ENCODE data around the gene SNTB2.

SNTB2 gene

DNA sequence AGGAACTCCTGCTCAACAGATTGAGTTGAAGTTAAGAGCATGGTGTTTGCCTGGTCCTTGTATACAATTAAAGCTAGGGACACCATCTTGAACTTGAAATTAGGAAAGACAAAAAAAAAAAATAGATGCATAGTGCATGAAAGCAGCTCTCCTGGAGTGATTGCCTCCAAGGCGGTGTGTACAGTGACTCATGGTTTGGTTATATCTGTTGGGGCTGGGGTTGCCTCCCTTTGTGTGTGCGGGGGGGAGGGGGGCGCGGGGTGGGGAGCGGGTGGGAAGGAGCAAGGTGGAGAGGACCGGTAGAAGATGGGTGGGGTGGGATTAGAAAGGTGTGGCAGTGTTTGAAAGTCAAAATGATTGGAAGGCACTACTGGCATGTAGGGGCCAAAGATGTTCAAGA is 161.3 kb downstream of the SNTB2 start:
- no peak for DNase-seq

DNA sequence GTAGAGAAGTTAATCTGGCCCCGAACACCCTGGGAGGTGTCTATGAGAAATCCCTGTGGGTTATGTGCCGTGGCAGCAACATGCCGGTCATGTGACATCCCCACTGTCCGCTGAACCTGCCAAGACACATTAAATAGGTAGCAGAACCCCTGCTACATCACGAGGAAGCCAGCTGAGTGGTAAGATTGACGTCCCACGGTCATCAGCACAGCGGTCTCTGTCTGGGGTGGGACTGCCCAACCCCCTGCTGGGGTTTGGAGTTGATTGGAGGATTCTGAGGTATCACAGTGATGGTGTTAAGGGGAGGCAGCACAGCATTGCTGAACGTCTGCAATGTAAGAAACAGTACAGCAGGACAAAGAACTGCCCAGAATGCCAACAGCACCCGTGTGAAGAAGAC is 162.6 kb downstream of the SNTB2 start:
- no peak for DNase-seq

DNA sequence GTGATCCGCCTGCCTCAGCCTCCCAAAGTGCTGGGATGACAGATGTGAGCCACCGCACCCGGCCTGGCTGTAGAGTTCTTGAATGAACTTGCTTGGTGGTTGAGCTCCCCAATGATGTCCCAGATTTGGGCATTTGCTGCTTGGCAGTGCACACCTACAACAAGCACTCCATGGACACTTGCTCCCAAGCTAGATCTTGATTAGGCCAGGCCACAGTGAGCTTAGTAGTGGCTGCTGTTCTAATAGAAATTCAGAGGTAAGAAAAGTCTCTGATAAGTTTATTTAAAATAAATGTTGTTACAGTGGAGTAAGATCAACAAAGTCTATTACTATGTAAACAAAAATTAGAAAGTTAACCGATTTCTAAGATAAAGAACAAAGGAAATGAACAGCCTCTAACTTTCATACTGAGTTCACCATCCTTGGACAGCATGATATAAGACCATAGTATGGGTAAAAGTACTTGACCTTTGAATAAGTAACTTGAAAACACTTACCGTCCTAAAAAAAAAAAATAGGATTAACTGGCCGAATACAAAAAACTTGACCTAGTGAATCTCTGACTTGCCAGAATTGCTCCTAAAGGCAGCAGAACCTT is 163.7 kb downstream of the SNTB2 start:
- no peak for DNase-seq

DNA sequence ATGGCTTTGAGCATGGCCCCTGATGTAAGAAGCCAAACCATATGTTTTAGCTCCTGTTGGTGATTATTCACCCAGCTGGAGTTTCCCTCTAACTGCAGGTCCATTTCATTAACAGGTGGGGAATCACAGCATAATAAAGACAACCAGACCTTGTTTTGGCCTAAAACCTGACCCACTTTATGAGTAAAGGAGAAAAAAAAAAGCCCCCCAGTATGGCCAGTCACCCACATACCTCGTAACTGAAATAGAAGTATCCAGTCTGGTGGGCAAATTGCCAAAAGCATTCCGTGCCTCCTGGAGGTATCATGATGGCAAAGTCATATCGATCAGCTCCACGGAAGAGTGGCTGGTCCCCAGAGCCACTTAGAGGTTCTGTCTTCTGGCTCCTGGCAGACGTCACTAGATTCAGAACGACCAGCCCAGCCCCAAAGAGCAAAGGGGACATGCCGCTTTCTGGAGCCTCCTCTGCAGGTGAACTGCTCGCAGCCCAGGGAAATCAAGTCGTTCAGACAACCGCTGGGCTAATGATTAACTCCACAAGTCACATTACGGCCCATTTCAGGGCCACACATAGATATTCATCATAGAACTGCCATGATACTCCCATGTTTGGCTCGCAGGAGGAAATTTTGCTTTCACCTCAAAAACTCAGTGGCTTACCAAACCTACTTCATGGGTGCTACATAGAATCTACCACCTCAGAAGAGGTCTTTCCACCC is 164.5 kb downstream of the SNTB2 start, which contains the start of gene TMED6:
Gene TMED6, minus strand, starts transcription at position 478 of the 719 bp plus-strand sequence. Its CDS starts 33 bp downstream, at position 445.
- DNase-seq: no peak

Measured in suppressor macrophage (primary cell).